HG03521 (cell line): ENCODE data around the gene ZDHHC19.
"Not testable (repeated sequence)": the region's sequence is repeated elsewhere in the genome, so short reads cannot be mapped to it uniquely, and the experiment has no call there.

Experiments
- ATAC-seq: cut with Tn5 transposase; IDR thresholded peaks from one replicate; pipeline ENCODE4 v1.9.1; 2021; ENCODE audit warnings: mild to moderate bottlenecking, moderate library complexity; ENCODE audit not compliant: unreplicated experiment

ZDHHC19 gene

GRCh38 chr3:196225763-196226364, 14.7 kb upstream of the ZDHHC19 start:
- ATAC-seq: no peak

- no peak for ATAC-seq
Observed at GRCh38 chr3:196225086-196225485, 13.9 kb upstream of the ZDHHC19 start.

GRCh38 chr3:196222876-196223595, 11.8 kb upstream of the ZDHHC19 start:
- ATAC-seq: no peak

- ATAC-seq: no peak
Observed at GRCh38 chr3:196220991-196221390, 9.8 kb upstream of the ZDHHC19 start.

GRCh38 chr3:196220587-196220986, 9.4 kb upstream of the ZDHHC19 start:
- ATAC-seq: no peak

GRCh38 chr3:196219970-196220311, 8.7 kb upstream of the ZDHHC19 start:
- ATAC-seq: no peak

- ATAC-seq: peak; percentile 59
Observed at GRCh38 chr3:196219194-196219969, 8.2 kb upstream of the ZDHHC19 start.

GRCh38 chr3:196218155-196218712, 7.0 kb upstream of the ZDHHC19 start:
- no peak for ATAC-seq

GRCh38 chr3:196217307-196218154, 6.3 kb upstream of the ZDHHC19 start:
- no peak for ATAC-seq

- no peak for ATAC-seq
Observed at GRCh38 chr3:196216681-196217211, 5.5 kb upstream of the ZDHHC19 start.

GRCh38 chr3:196216089-196216564, 4.9 kb upstream of the ZDHHC19 start, which contains the start of gene SLC51A:
SLC51A (plus strand) TSS chr3:196216534; CDS start chr3:196216713, 179 bp downstream.
- ATAC-seq: no peak

- no peak for ATAC-seq
Observed at GRCh38 chr3:196215493-196216020, 4.4 kb upstream of the ZDHHC19 start.

GRCh38 chr3:196214783-196215441, 3.7 kb upstream of the ZDHHC19 start:
- no peak for ATAC-seq

GRCh38 chr3:196209944-196210672, 1.1 kb downstream of the ZDHHC19 start:
- ATAC-seq: not testable (repeated sequence)

GRCh38 chr3:196208942-196209695, 2.1 kb downstream of the ZDHHC19 start:
- no peak for ATAC-seq

GRCh38 chr3:196207833-196208607, 3.2 kb downstream of the ZDHHC19 start:
- ATAC-seq: no peak

GRCh38 chr3:196207159-196207832, 3.9 kb downstream of the ZDHHC19 start:
- ATAC-seq: no peak
